ENCODE data around the gene FASN. TPM values are rescaled to one million over a fixed set of nuclear protein-coding genes. Genes with fewer than 3 reads are reported as not detected.

Gene FASN
- total and polyA plus RNA-seq, 2 of the 13 experiments (the other 11 are each of a cell fraction or from before 2014, with no cell fraction given), result 51.7 to 101 TPM

- TF ChIP-seq AFF4 (CRISPR knock-in tag; IDR thresholded peaks at IDR 0.05), result 0 out of 2 replicates have a peak, but pooled peaks have one; percentile 1
- no peak for TF ChIP-seq ZNF256 (CRISPR knock-in tag; conservative IDR thresholded peaks at IDR 0.05)
- peak; percentile 89; the same call in 2 of the 3 replicates for TF ChIP-seq MXI1 (IDR thresholded peaks at IDR 0.05; ENCODE audit: borderline replicate concordance, low read depth, low read length)
- peak; percentile 99 for TF ChIP-seq KAT7 (CRISPR knock-in tag; IDR thresholded peaks at IDR 0.05; ENCODE audit: borderline replicate concordance)
- TF ChIP-seq NCOA5 (CRISPR knock-in tag; IDR thresholded peaks at IDR 0.05), result no peak
- TF ChIP-seq MYNN (CRISPR knock-in tag; IDR thresholded peaks at IDR 0.05; ENCODE audit: low read depth), result no peak; the same call in 1 of the 2 replicates
- peak; percentile 96 for TF ChIP-seq SRY (CRISPR knock-in tag; IDR thresholded peaks at IDR 0.05)
- TF ChIP-seq CHCHD3 (CRISPR knock-in tag; IDR thresholded peaks at IDR 0.05), result no peak
- 0 out of 2 replicates have a peak, but pooled peaks have one; percentile 34 for TF ChIP-seq SKIL (CRISPR knock-in tag; IDR thresholded peaks at IDR 0.05; ENCODE audit: borderline replicate concordance)
- TF ChIP-seq FOXO4 (CRISPR knock-in tag; conservative IDR thresholded peaks at IDR 0.05), result 0 out of 2 replicates have a peak, but pooled peaks have one; percentile 90
- TF ChIP-seq REL (CRISPR knock-in tag; conservative IDR thresholded peaks at IDR 0.05), result no peak
- TF ChIP-seq ZNF562 (CRISPR knock-in tag; IDR thresholded peaks at IDR 0.05; ENCODE audit: borderline replicate concordance), result no peak; the same call in 1 of the 2 replicates
- no peak; the same call in 1 of the 2 replicates for TF ChIP-seq SNAI1 (CRISPR knock-in tag; IDR thresholded peaks at IDR 0.05; ENCODE audit: borderline replicate concordance)
- TF ChIP-seq ZNF704 (CRISPR knock-in tag; IDR thresholded peaks at IDR 0.05; ENCODE audit: borderline replicate concordance), result no peak
- peak; percentile 86; the same call in 1 of the 2 replicates for TF ChIP-seq BORCS8-MEF2B (CRISPR knock-in tag; IDR thresholded peaks at IDR 0.05)
These were observed 32.3 kb downstream of the FASN start, which contains the start of gene DUS1L (continued) for GRCh38 chr17:82065638-82066303.

All from HepG2 (cell line).